ENCODE data around the gene CDC25C.

Gene CDC25C

DNA sequence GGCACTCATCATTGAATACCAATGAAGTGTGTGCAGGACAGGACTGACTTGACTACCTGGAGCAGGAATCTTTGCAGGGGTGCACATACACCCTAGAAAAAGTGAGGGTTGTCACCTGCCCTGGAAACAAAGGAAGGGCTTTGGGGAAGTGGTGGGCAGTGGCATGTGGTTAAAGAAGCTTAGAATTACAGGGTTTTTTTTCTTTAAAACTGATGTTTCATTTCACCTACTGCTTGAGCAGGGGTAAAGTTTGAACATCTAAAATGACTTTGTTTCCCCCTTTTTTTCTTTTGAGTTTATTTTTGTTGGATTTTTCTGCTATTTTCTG is 18.9 kb upstream of the CDC25C start:
- DNase-seq (ENCODE audit: low read depth, low spot score), result no peak
- no peak overlapping the region for H3K4me3 ChIP-seq (ENCODE audit: low read depth, low read length)
- TF ChIP-seq, protein P1, sequence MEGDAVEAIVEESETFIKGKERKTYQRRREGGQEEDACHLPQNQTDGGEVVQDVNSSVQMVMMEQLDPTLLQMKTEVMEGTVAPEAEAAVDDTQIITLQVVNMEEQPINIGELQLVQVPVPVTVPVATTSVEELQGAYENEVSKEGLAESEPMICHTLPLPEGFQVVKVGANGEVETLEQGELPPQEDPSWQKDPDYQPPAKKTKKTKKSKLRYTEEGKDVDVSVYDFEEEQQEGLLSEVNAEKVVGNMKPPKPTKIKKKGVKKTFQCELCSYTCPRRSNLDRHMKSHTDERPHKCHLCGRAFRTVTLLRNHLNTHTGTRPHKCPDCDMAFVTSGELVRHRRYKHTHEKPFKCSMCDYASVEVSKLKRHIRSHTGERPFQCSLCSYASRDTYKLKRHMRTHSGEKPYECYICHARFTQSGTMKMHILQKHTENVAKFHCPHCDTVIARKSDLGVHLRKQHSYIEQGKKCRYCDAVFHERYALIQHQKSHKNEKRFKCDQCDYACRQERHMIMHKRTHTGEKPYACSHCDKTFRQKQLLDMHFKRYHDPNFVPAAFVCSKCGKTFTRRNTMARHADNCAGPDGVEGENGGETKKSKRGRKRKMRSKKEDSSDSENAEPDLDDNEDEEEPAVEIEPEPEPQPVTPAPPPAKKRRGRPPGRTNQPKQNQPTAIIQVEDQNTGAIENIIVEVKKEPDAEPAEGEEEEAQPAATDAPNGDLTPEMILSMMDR (IDR thresholded peaks at IDR 0.05; ENCODE audit: low read depth, low read length), result no peak
- in situ Hi-C loops (cut with HindIII; ENCODE audit: low sequenced_read_pairs), result no loop called here

DNA sequence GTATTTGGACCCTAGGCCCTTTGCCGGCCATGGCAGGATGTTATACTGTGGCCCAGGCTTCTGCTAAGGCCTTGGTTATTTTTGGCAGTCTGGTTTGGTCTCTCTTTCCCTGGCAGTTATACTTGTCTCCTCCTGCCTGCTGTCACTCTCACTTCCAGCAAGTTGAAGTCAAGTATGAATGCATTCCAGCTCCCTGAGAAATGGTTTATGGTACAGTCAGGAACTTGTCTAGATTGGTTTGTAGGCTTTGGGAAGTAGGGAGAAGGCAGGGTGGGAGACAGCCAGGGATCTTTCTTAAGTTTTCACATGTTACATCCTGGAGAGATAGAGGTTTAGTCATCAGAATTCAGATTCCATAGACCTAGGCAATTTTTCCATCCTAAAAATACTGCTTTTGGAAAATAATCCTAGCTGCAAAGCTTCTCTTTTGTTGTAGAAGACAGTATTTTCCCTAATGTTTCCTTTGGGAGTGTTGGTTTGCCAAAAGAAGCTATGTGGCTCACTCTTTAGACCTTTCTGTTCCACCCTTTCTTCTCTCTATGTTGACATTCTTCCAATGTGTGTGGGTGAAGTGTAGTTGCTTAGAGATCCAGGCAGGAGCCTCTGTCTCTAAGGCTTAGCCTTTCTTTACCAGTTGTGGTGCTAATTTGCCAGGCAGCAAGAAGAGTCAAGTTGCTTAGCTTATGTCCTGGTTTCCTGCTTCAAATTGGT is 18.4 kb upstream of the CDC25C start:
- in situ Hi-C loops (cut with HindIII; ENCODE audit: low sequenced_read_pairs), result no loop called here
- TF ChIP-seq, protein P1 (IDR thresholded peaks at IDR 0.05; ENCODE audit: low read depth, low read length), result no peak
- DNase-seq (ENCODE audit: low read depth, low spot score), result no peak
- H3K4me3 ChIP-seq (ENCODE audit: low read depth, low read length), result no peak overlapping the region

DNA sequence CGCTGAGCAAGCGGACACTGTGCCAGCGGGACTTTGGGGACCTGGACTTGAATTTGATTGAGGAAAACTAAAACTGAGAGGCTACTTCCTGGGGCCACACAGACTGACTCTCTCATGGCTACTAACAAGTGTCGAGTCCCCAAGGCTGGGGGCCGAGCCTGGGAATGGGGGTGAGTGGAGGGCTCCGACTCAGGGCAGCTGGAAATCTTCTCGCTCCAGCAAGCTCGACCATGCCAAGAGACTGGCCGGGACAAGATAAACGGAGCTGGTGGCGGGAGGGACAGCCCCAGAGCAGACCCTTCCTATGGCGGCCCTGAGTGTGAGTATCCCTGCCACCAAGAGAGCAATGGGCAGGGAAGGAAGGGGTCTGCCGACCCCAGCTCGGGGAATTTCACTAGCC is 15.3 kb upstream of the CDC25C start:
- TF ChIP-seq, protein P1 (IDR thresholded peaks at IDR 0.05; ENCODE audit: low read depth, low read length), result no peak
- no peak for DNase-seq (ENCODE audit: low read depth, low spot score)
- in situ Hi-C loops (cut with HindIII; ENCODE audit: low sequenced_read_pairs), result no loop called here
- H3K4me3 ChIP-seq (ENCODE audit: low read depth, low read length), result no peak overlapping the region

DNA sequence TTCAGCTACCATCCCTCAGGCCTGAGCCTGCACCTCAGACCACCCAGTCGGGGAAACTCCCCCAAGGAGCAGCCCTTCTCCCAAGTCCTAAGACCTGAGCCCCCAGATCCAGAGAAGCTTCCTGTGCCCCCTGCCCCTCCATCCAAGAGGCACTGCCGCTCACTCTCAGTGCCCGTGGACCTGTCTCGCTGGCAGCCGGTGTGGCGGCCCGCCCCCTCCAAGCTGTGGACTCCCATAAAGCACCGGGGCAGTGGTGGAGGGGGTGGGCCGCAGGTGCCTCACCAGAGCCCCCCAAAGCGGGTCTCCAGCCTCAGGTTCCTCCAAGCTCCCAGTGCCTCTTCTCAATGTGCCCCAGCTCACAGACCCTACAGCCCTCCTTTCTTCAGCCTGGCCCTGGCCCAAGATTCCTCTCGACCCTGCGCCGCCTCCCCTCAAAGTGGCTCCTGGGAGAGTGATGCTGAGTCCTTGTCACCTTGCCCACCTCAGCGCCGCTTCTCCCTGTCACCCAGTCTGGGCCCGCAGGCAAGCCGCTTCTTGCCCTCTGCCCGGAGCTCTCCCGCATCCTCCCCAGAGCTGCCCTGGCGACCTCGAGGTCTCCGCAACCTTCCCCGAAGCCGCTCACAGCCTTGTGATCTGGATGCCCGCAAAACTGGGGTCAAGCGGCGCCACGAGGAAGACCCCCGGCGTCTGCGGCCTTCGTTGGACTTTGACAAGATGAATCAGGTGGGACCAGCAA is 13.5 kb upstream of the CDC25C start:
- no peak overlapping the region for H3K4me3 ChIP-seq (ENCODE audit: low read depth, low read length)
- no peak for DNase-seq (ENCODE audit: low read depth, low spot score)
- in situ Hi-C loops (cut with HindIII; ENCODE audit: low sequenced_read_pairs), result no loop called here
- TF ChIP-seq, protein P1 (IDR thresholded peaks at IDR 0.05; ENCODE audit: low read depth, low read length), result no peak

DNA sequence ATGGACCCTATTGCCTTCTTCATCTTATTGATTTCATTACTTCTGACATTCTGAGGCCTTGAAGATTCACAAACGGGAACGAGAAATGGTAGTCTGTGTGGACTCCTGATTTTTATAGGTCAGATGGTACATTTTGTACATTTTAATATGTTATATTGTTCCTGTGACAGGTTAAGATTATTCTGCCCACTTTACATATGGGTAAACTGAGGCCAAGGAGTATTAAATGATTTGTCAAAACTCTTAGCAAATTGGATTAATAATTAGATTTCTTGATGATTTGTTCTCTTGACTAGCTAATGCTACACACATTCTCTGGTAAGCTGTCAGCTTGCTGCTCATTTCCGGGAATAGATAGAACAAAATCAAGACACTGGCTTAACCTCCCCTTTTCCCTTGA is 8.4 kb upstream of the CDC25C start:
- TF ChIP-seq, protein P1 (IDR thresholded peaks at IDR 0.05; ENCODE audit: low read depth, low read length), result no peak
- peak overlapping the region; percentile 68 for H3K4me3 ChIP-seq (ENCODE audit: low read depth, low read length)
- in situ Hi-C loops (cut with HindIII; ENCODE audit: low sequenced_read_pairs), result no loop called here

DNA sequence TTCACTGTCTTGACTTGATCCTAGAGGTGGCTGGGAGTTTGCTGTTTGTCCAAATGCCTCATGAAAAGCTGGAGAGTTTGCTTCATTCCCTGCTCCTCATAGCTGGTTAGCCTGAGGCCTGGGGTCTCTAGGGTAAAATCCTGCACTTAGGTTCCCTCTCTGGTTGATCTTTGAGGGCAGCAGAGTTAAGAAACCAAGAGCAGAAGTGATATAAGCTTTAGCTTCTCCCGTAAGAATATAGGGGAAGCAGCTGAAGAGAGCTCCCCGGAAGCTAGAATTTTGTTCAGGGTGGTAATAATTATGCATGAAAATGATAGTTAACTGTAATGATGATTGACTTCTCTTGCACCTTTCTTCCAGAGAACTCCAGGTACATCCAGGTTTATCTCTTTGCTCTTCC is 7.9 kb upstream of the CDC25C start:
- no peak for DNase-seq (ENCODE audit: low read depth, low spot score)

More for the DNA sequence above, 8.4 kb upstream of the CDC25C start:
- no peak for DNase-seq (ENCODE audit: low read depth, low spot score)

More for the DNA sequence above, 7.9 kb upstream of the CDC25C start:
- in situ Hi-C loops (cut with HindIII; ENCODE audit: low sequenced_read_pairs), result no loop called here
- peak overlapping the region; percentile 68 for H3K4me3 ChIP-seq (ENCODE audit: low read depth, low read length)
- TF ChIP-seq, protein P1 (IDR thresholded peaks at IDR 0.05; ENCODE audit: low read depth, low read length), result no peak

All from astrocyte of the spinal cord (primary cell).